IMR-90 (cell line): ENCODE measurements around the gene SPRR2A. TPM values are rescaled to one million over a fixed set of nuclear protein-coding genes. Genes with fewer than 3 reads are reported as not detected.

Experiments
- ATAC-seq: fragments of 200-7000 bp; cut with Tn5 transposase; 2 replicates; pipeline ENCODE4 v1.9.1; 2020; ENCODE audit warnings: low read depth, mild to moderate bottlenecking, moderate library complexity
- BruUV-seq: library from RNA; stranded (reverse); fragments of 400-500 nt; replicated peaks from 2 replicates; lab custom pipeline; 2021; lab: Mats Ljungman, UMichigan
- CTCF ChIA-PET: fragments of 300-600 bp; formaldehyde crosslinking; extraction: SDS; loops from one replicate; lab custom pipeline; 2021; ENCODE audit warnings: antibody characterized with exemption; lab: Yijun Ruan, JAX
- POLR2A ChIA-PET: fragments of 300-600 bp; sonication (Branson Sonifier 250); formaldehyde crosslinking; loops from one replicate; lab custom pipeline; 2022; ENCODE audit warnings: antibody characterized with exemption; ENCODE audit not compliant: unreplicated experiment; lab: Charles Lee
- DNase-seq: peaks from one replicate; pipeline ENCODE4 v3.0.0; 2013
- H2AFZ ChIP-seq: replicated peaks from 2 replicates; pipeline ENCODE3; 2013; ENCODE audit warnings: low read length, mild to moderate bottlenecking; ENCODE audit not compliant: poor library complexity
- H2AK5ac ChIP-seq: 2 replicates; pipeline ENCODE4 v1.6.1; 2013; ENCODE audit warnings: low read depth, low read length, inconsistent platforms
- H2AK9ac ChIP-seq: replicated peaks from 2 replicates; pipeline ENCODE3; 2013; ENCODE audit warnings: mild to moderate bottlenecking, low read depth, low read length, moderate library complexity; ENCODE audit not compliant: poor library complexity
- H2BK120ac ChIP-seq: 2 replicates; pipeline ENCODE4 v1.6.1; 2013; ENCODE audit warnings: low read depth, low read length, inconsistent platforms
- H2BK15ac ChIP-seq: 3 replicates; pipeline ENCODE4 v1.6.1; 2013; ENCODE audit warnings: low read depth, low read length, inconsistent platforms
- H2BK20ac ChIP-seq: 2 replicates; pipeline ENCODE4 v1.6.1; 2013; ENCODE audit warnings: low read depth, mild to moderate bottlenecking, inconsistent platforms, low read length, moderate library complexity
- H2BK5ac ChIP-seq: 2 replicates; pipeline ENCODE4 v1.6.1; 2013; ENCODE audit warnings: mild to moderate bottlenecking, low read depth, low read length, inconsistent platforms; ENCODE audit not compliant: poor library complexity, severe bottlenecking
- H3K14ac ChIP-seq: replicated peaks from 2 replicates; pipeline ENCODE4 v1.6.1; 2013; ENCODE audit warnings: low read depth, low read length, inconsistent platforms
- H3K18ac ChIP-seq: 2 replicates; pipeline ENCODE4 v1.6.1; 2013; ENCODE audit warnings: low read depth, low read length, control low read depth
- H3K23ac ChIP-seq: 2 replicates; pipeline ENCODE4 v1.6.1; 2013; ENCODE audit warnings: low read depth, low read length, inconsistent platforms
- H3K27ac ChIP-seq: 2 replicates; pipeline ENCODE4 v1.5.1; 2013; ENCODE audit warnings: mild to moderate bottlenecking, control low read depth, low read length; ENCODE audit not compliant: insufficient read depth
- H3K27me3 ChIP-seq: 2 replicates; pipeline ENCODE4 v1.6.1; 2013; ENCODE audit warnings: low read length; ENCODE audit not compliant: control insufficient read depth, insufficient read depth
- H3K36me3 ChIP-seq: 2 replicates; pipeline ENCODE4 v1.6.1; 2013; ENCODE audit warnings: low read length, mixed read lengths; ENCODE audit not compliant: control insufficient read depth, insufficient read depth
- H3K4ac ChIP-seq: 2 replicates; pipeline ENCODE4 v1.6.1; 2013; ENCODE audit warnings: low read depth, low read length, inconsistent platforms
- H3K4me1 ChIP-seq: 2 replicates; pipeline ENCODE4 v1.6.1; 2013; ENCODE audit warnings: low read length, mixed read lengths; ENCODE audit not compliant: control insufficient read depth, insufficient read depth
- H3K4me2 ChIP-seq: 2 replicates; pipeline ENCODE4 v1.6.1; 2013; ENCODE audit warnings: low read depth, mild to moderate bottlenecking, control low read depth, low read length, moderate library complexity
- H3K4me3 ChIP-seq: 2 replicates; pipeline ENCODE4 v1.5.1; 2013; ENCODE audit warnings: low read depth, mild to moderate bottlenecking, control low read depth, low read length, moderate library complexity; ENCODE audit not compliant: insufficient read depth
- H3K56ac ChIP-seq: 2 replicates; pipeline ENCODE4 v1.6.1; 2013; ENCODE audit warnings: low read length, inconsistent platforms; ENCODE audit not compliant: insufficient read depth; ENCODE audit errors: extremely low read depth
- H3K79me1 ChIP-seq, 2 experiments: 2 replicates each; pipeline ENCODE4 v1.6.1; 2013; ENCODE audit warnings: low read length in 2 of 2, inconsistent platforms in 1 of 2, low read depth in 1 of 2
- H3K9ac ChIP-seq: 2 replicates; pipeline ENCODE4 v1.6.1; 2013; ENCODE audit warnings: low read depth, low read length, control low read depth
- H3K9me1 ChIP-seq: 2 replicates; pipeline ENCODE4 v1.6.1; 2013; ENCODE audit warnings: low read length, inconsistent platforms; ENCODE audit not compliant: insufficient read depth
- H3K9me3 ChIP-seq: 2 replicates; pipeline ENCODE4 v1.6.1; 2013; ENCODE audit warnings: low read length; ENCODE audit not compliant: control insufficient read depth, insufficient read depth
- H4K20me1 ChIP-seq: 2 replicates; pipeline ENCODE4 v1.6.1; 2013; ENCODE audit warnings: low read length, inconsistent platforms; ENCODE audit not compliant: insufficient read depth
- H4K5ac ChIP-seq: 2 replicates; pipeline ENCODE4 v1.6.1; 2013; ENCODE audit warnings: mild to moderate bottlenecking, low read depth, low read length, control low read depth
- H4K8ac ChIP-seq, 2 experiments: 2 replicates each; pipeline ENCODE4 v1.6.1; 2013; ENCODE audit warnings: low read depth in 2 of 2, low read length in 2 of 2, control low read depth in 1 of 2, inconsistent platforms in 1 of 2
- H4K91ac ChIP-seq: 2 replicates; pipeline ENCODE4 v1.6.1; 2013; ENCODE audit warnings: low read depth, low read length, inconsistent platforms; ENCODE audit not compliant: insufficient read depth
- BHLHE40 ChIP-seq: fragments of 150-350 bp; IDR thresholded peaks from 2 replicates; pipeline ENCODE4 v1.6.1; 2016; ENCODE audit warnings: mild to moderate bottlenecking, low read depth, low read length
- ELK1 ChIP-seq: fragments of 150-350 bp; IDR thresholded peaks from 2 replicates; pipeline ENCODE4 v1.6.1; 2016; ENCODE audit warnings: low read depth, mild to moderate bottlenecking, low read length, moderate library complexity, borderline replicate concordance
- MAZ ChIP-seq: IDR thresholded peaks from 2 replicates; pipeline ENCODE4 v1.6.1; 2012; ENCODE audit warnings: low read depth, mild to moderate bottlenecking, low read length, improper control_type of control experiment, moderate library complexity, borderline replicate concordance
- NFE2L2 ChIP-seq: fragments of 150-350 bp; IDR thresholded peaks from 2 replicates; pipeline ENCODE4 v1.6.1; 2016; ENCODE audit warnings: low read depth, mild to moderate bottlenecking, low read length
- POLR2A ChIP-seq: IDR thresholded peaks from 2 replicates; pipeline ENCODE4 v1.6.1; 2012; ENCODE audit warnings: mild to moderate bottlenecking, low read depth, low read length
- RAD21 ChIP-seq: IDR thresholded peaks from 2 replicates; pipeline ENCODE4 v1.6.1; 2012; ENCODE audit warnings: low read length, improper control_type of control experiment
- RCOR1 ChIP-seq: IDR thresholded peaks from 2 replicates; pipeline ENCODE4 v1.6.1; 2012; ENCODE audit warnings: mild to moderate bottlenecking, low read length, improper control_type of control experiment; ENCODE audit not compliant: insufficient replicate concordance
- USF2 ChIP-seq: fragments of 150-350 bp; IDR thresholded peaks from 2 replicates; pipeline ENCODE4 v1.6.1; 2017; ENCODE audit warnings: mild to moderate bottlenecking, antibody characterized with exemption, low read length, low read depth
- WGBS, 2 experiments: methylation state at CpG; one replicate each; pipeline versions ENCODE4 v1.1.5 to v1.1.7; 2013; ENCODE audit warnings: missing lambda C conversion rate in 2 of 2; ENCODE audit not compliant: insufficient read length in 1 of 2; ENCODE audit errors: extremely low coverage in 2 of 2; 5-methylcytosine and 5-hydroxymethylcytosine counted together
- dilution Hi-C: fragments of 300-500 bp; cut with HindIII; formaldehyde crosslinking; loops from one replicate; pipeline ENCODE4 v1.14.3; 2018; ENCODE audit warnings: low sequenced_read_pairs; ENCODE audit not compliant: unreplicated experiment
- in situ Hi-C: fragments of 300-500 bp; cut with MboI; formaldehyde crosslinking; loops from 3 replicates; pipeline ENCODE4 v1.14.3; 2019; ENCODE audit warnings: low sequenced_read_pairs, inconsistent platforms, mixed read lengths
- intact Hi-C: fragments of 100-400 bp; cut with micrococcal nuclease; formaldehyde crosslinking; loops from 2 replicates; pipeline ENCODE4 v1.10.0; 2022
- polyA plus RNA-seq, 3 experiments: library from polyadenylated mRNA; depleted of rRNA; stranded (reverse); fragments of >200 nt; gene quantifications; 2 replicates each; pipeline ENCODE4 v1.2.3, GENCODE V29; 2012; ENCODE audit warnings: low replicate concordance in 1 of 3
- total RNA-seq: library from RNA; depleted of rRNA; stranded (reverse); fragments of >200 nt; gene quantifications from 2 replicates; pipeline ENCODE4 v1.2.3, GENCODE V29; 2012

The SPRR2A gene
- total and polyA plus RNA-seq, 2 of the 4 experiments (the other 2 are of a cell fraction): not detected

- Histone ChIP-seq H4K20me1 (no peaks in the 10 kb centered on the region), H3K9me3 (no peaks in the 10 kb centered on the region), H2AFZ (no peak overlapping the region), H3K9ac (no peak overlapping the region), H3K36me3 (no peaks in the 10 kb centered on the region), H3K4ac (no peak overlapping the region), H4K8ac (no peak overlapping the region), H2BK20ac (no peak overlapping the region), H3K4me3 (no peak overlapping the region), H4K5ac (no peak overlapping the region), H3K23ac (no peak overlapping the region), H3K27me3 (no peaks in the 10 kb centered on the region), H4K91ac (no peak overlapping the region), H3K27ac (no peak overlapping the region), H2AK5ac (no peak overlapping the region), H2BK5ac (no peak overlapping the region), H3K79me1 (no peaks in the 10 kb centered on the region), H2AK9ac (no peak overlapping the region), H3K4me2 (no peak overlapping the region), H3K14ac (no peak overlapping the region), H2BK15ac (no peak overlapping the region), H3K18ac (no peak overlapping the region), H3K56ac (no peak overlapping the region), H2BK120ac (no peak overlapping the region), H3K9me1 (no peaks in the 10 kb centered on the region), H3K4me1 (no peaks in the 10 kb centered on the region)
- WGBS, 2 experiments: no CpG with 5 or more reads among the region's 1 CpG
- TF ChIP-seq RCOR1 (no peak), MAZ (no peak), ELK1 (no peak), USF2 (no peak), POLR2A (no peak), BHLHE40 (no peak), RAD21 (no peak), NFE2L2 (no peak)
- in situ Hi-C loops (no loop called here), dilution Hi-C loops (no loop called here), intact Hi-C loops (no loop called here)
- POLR2A ChIA-PET: no interaction called here
- no TSS peak for BruUV-seq
- CTCF ChIA-PET: no interaction called here
- ATAC-seq (no peak), DNase-seq (no peak)
Observed at GRCh38 chr1:153028766-153029165, 28.5 kb downstream of the SPRR2A start.
